SK-N-MC (cell line): ENCODE data around the gene ARPC5.

ENCODE experiments used
- EZH2 ChIP-seq: fragments of 200-600 bp; sonication (generic); IDR thresholded peaks from one replicate; pipeline ENCODE4 v1.6.1; 2017; ENCODE audit warnings: antibody characterized with exemption
- FOXP2 ChIP-seq: optimal IDR thresholded peaks from 2 replicates; pipeline ENCODE3; 2011; ENCODE audit warnings: mild to moderate bottlenecking, moderate library complexity; ENCODE audit not compliant: insufficient read depth; ENCODE audit errors: extremely low read length, control extremely low read depth
- POLR2AphosphoS5 ChIP-seq: IDR thresholded peaks from 2 replicates; pipeline ENCODE4 v1.6.1; 2012; ENCODE audit warnings: mild to moderate bottlenecking, low read depth, low read length, borderline replicate concordance

DNA sequence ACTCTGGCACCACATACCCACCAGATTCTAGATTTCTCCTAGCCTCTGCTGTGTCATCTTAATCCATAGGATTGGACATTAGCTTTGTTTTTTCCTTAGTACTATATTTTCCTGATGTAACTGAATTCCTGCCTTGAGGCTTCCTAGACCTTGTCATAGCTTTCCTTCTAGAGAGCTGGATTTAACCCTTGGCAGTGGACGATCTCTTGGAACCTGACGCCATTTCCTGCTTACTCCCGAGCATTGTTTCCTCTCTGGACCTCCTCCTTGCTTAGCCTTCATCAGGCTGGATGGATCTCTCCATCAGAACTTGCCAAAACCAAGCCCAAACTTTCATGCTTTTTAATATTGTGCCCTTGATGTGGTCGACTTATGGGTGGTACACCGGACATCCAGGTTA lies 16.0 kb upstream of the ARPC5 start:
- TF ChIP-seq POLR2AphosphoS5 (no peak), EZH2 (no peak), FOXP2 (no peak)
